Measurements from ENCODE around the gene CCNQ. TPM values are rescaled to one million over a fixed set of nuclear protein-coding genes. Genes with fewer than 3 reads are reported as not detected.
"Not testable (repeated sequence)": the region's sequence is repeated elsewhere in the genome, so short reads cannot be mapped to it uniquely, and the experiment has no call there.

CCNQ gene
- total RNA-seq, 1 donor from 2014 or later = 11.1 TPM

- no peak for DNase-seq
These were observed 24.5 kb upstream of the CCNQ start for GRCh38 chrX:153623310-153624029.

GRCh38 chrX:153622661-153623309 lies 23.8 kb upstream of the CCNQ start:
- no peak for DNase-seq

- DNase-seq = no peak
These were observed 23.1 kb upstream of the CCNQ start for GRCh38 chrX:153621949-153622598.

- no peak for DNase-seq
These were observed 21.6 kb upstream of the CCNQ start for GRCh38 chrX:153620576-153620975.

- no peak for DNase-seq
These were observed 15.9 kb upstream of the CCNQ start for GRCh38 chrX:153614818-153615217.

GRCh38 chrX:153612413-153612812 lies 13.5 kb upstream of the CCNQ start:
- no peak for DNase-seq

- no peak for DNase-seq
These were observed 12.6 kb upstream of the CCNQ start for GRCh38 chrX:153611298-153612095.

GRCh38 chrX:153610836-153611213 lies 11.9 kb upstream of the CCNQ start:
- DNase-seq = no peak

- DNase-seq = peak; percentile 89
These were observed 11.2 kb upstream of the CCNQ start for GRCh38 chrX:153609917-153610835.

- no peak for DNase-seq
These were observed 9.9 kb upstream of the CCNQ start for GRCh38 chrX:153608806-153609205.

- DNase-seq = no peak
These were observed 9.4 kb upstream of the CCNQ start for GRCh38 chrX:153608376-153608775.

GRCh38 chrX:153606503-153606902 lies 7.6 kb upstream of the CCNQ start:
- DNase-seq = no peak

- not testable (repeated sequence) for DNase-seq
These were observed 5.9 kb upstream of the CCNQ start for GRCh38 chrX:153604666-153605380.

- no peak for DNase-seq
These were observed 4.3 kb upstream of the CCNQ start for GRCh38 chrX:153603131-153603656.

GRCh38 chrX:153602601-153603000 lies 3.7 kb upstream of the CCNQ start:
- DNase-seq = no peak

GRCh38 chrX:153601511-153602110 lies 2.7 kb upstream of the CCNQ start:
- DNase-seq = no peak

GRCh38 chrX:153600921-153601320 lies 2.0 kb upstream of the CCNQ start:
- no peak for DNase-seq

GRCh38 chrX:153600032-153600373 lies 1.1 kb upstream of the CCNQ start:
- DNase-seq = no peak

- DNase-seq = peak; percentile 93
These were observed 473 bp upstream of the CCNQ start for GRCh38 chrX:153599192-153600031.
